ENCODE data around the gene DLL3.

Gene DLL3

DNA sequence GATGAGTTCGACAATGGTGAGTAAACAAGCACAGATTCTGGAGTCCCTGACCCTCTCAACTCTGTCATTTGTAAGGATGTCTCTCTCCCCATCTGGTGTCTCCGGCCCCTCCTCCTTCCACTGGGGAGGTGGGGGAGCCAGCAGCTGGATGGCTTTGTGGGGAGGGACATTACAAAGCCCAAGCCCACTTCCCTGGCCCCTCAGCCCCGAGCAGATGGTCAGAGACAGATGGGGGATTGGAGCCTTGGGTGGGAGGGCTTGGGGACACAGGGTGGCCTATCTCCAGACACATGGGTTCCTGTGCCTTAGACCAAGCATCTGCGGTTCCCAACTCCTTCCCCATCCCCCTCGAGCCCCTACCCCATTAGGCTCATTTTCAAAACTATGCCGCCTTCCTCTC, 15.6 kb upstream of the DLL3 start:
- DNase-seq, result no peak

DNA sequence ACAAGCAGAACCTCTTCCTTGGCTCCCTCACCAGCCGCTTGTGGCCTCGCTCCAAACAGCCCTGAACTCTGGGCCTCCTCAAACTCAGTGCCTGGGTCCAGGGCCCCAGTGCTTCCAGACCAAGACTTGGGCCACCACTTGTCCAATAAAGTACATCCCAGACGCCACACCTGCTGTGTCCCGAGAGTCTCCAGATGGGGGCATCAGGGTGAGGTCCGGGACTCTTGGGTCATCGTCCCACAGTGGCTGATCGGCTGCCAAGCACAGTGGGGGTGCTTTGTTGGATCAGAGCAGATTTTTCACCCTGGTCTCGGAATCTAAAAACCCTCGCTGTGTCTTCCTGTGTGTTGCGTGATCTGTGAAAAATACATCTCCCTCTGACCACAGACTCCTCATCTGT, 9.0 kb upstream of the DLL3 start:
- no peak for DNase-seq

DNA sequence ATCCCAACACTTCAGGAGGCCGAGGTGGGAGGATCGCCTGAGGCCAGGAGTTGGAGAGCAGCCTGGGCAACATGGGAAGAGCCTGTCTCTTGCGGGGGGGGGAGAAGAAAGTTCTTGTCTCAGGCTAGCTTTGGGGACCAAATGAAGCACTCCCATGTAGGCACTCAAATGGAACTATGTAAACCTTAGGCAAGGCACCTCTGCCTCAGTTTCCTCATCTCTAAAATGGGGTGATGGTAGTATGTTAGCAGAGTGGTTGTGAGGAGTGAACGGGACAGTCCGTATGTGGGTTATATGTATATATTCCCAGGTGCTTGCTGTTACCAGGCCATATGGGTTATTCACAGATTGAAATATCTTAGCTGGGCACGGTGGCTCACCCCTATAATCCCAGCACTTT, 6.5 kb upstream of the DLL3 start:
- DNase-seq, result no peak

- no peak for DNase-seq
These were observed 6.0 kb upstream of the DLL3 start for GRCh38 chr19:39492788-39493187.

DNA sequence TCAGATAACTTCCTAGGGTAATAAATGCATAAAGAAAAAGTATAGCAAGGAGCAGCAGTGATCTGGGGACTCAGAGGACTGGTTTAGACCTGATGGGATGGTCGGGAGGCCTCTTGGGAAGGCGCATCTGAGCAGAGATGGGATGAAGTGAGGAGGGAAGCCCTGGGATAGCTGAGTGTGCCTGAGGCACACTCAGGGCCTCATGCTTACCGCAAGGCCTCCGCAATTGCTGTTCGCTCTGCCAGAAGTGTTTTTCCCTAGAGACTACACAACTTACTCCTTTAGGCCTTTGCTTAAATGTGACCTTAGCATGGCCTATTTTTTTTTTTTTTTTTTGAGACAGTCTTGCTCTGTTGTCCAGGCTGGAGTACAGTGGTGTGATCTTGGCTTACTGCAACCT, 4.1 kb upstream of the DLL3 start:
- DNase-seq, result no peak

DNA sequence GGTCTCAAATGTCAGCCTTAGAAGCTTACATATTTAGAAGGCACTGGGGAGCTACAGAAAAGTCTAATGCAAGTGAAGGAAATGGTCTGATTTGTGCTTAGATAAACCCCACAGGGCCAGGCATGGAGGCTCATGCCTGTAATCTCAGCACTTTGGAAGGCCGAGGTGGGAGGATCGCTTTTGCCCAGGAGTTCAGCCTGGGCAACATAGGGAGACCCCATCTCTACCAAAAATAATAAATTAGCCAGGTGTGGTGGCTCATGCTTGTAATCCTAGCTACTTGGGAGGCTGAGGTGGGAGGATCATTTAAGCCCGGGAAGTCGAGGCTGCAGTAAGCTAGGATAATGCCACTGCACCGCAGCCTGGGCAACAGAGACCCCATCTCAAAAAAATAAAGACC, 2.7 kb upstream of the DLL3 start:
- no peak for DNase-seq

DNA sequence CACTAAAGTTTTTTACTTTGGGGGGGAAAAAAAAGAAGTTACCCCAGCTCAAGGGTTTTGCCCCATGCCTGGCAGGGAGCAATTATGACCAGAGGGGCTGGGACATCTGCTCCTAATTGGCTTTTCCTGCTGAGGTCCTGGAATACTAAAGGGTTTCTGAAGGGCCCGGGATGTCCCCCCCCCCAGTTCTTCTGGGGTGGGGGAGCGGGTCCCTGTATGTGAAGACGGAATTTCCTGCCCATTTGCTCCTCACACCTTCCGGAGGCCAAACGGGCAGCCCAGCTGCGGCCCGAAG, 1.1 kb upstream of the DLL3 start:
- no peak for DNase-seq

DNA sequence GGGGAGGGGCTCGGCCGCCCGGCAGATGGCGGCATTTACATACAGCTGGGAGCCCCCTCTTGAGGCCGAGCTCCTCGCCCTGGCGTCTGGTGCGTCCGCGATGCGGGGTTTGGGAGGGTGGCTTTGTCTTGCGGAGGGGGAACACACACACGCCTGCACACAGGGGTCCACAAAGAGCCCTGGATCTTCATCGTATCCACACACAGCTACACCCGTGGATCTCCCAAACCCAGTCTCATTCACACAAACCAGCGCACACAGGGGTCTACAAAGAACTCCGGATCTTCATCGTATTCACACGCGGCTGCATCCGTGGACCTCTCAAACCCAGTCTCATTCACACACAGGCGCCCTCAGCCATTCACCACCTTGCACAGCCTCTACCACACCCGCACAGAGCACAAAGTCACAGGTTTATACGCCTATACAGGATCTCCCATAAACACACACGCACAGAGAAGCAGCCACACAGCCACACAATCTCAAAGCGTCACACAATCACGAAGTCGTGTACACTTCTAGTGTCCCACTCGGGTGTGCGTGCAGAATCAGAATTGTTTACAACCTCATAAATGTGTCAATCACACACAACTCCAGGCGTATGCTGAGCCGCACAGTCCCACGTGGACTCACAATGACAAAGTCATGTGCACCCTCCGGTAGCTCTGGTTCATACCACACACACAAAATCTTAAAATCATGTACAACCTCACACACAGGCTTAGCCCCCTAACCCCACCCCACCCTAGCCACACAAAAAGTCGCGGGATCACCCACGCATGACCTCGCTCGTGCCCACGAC, 550 bp upstream of the DLL3 start:
- peak; percentile 93 for DNase-seq

GRCh38 chr19:39499932-39500331, 1.2 kb downstream of the DLL3 start:
- DNase-seq, result no peak

- DNase-seq, result no peak
These were observed 1.8 kb downstream of the DLL3 start for GRCh38 chr19:39500543-39500942.

DNA sequence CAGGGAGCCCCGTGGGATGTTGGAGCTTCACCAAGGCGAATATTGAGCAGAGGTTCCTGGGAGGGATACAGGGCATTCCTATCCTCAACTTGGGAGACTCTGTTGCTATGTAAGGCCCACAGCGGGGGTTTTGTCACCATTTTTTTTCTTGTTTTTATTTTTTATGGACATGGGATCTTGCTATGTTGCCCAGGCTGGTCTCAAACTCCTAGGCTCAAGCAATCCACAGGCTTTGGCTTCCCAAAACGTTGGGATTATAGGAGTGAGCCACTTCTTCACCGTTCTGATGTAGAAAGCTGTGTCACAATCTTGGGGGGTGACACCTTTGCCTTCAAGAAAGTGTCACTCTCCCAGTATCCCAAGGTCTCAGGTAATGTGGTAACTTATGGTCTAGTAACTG, 2.6 kb downstream of the DLL3 start:
- DNase-seq, result no peak

- peak; percentile 36 for DNase-seq
These were observed 4.1 kb downstream of the DLL3 start for GRCh38 chr19:39502640-39503417.

DNA sequence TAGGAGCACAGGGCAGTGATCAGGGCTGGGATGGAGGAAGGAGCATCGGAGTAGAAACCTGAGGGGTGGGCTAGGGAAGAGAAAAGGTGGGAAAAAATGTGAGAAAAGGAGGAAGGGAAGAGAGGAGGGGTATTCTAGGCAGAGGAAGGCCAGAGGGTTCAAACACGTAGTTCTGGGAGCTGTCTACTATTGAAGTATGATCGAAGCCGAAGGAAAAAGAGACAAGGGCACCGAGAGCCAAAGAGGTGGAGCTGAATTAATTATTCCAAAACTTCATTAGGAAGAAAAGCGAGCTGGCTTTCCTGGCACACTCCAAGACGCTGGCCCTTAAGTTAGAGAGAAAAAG, 7.8 kb downstream of the DLL3 start:
- no peak for DNase-seq

- peak; percentile 89 for DNase-seq
These were observed 8.4 kb downstream of the DLL3 start for GRCh38 chr19:39506944-39507714.

- no peak for DNase-seq
These were observed 9.1 kb downstream of the DLL3 start for GRCh38 chr19:39507715-39508364.

DNA sequence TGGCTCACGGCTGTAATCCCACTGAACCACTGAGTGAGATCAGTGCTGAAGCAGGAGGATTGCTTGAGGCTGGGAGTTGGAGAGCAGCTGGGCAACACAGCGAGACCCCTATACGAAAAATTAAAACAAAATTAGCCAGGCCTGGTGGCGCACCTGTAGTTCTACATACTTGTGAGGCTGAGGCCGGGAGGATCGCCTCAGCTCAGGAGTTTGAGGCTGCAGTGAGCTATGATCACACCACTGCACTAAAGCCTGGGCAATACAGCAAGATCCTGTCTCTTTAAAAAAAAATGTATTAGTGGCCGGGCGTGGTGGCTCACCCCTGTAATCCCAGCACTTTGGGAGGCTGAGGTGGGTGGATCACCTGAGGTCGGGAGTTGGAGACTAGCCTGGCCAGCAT, 9.9 kb downstream of the DLL3 start:
- DNase-seq, result no peak

GRCh38 chr19:39509233-39509632, 10.5 kb downstream of the DLL3 start:
- no peak for DNase-seq

DNA sequence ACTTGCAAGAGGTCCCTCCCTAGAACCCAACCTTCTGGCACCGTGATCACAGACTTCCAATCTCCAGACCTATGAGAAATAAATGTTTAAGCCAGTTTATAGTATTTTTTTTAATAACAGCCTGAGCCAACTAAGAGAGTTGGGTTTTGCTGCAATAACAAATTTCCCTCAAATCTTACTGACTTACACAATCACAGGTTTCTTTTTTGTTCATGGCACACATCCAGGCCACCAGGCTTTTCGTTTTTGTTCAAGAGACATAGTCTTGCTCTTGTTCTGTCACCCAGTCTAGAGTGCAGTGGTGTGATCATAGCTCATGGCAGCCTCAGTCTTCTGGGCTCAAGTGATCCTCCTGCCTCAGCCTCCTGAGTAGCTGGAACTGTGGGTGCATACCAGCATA, 14.2 kb downstream of the DLL3 start:
- no peak for DNase-seq

- no peak for DNase-seq
These were observed 16.2 kb downstream of the DLL3 start, which contains the start of gene SELENOV for GRCh38 chr19:39514840-39515550. SELENOV (plus strand) TSS chr19:39515139; CDS start chr19:39515213, 74 bp downstream.

DNA sequence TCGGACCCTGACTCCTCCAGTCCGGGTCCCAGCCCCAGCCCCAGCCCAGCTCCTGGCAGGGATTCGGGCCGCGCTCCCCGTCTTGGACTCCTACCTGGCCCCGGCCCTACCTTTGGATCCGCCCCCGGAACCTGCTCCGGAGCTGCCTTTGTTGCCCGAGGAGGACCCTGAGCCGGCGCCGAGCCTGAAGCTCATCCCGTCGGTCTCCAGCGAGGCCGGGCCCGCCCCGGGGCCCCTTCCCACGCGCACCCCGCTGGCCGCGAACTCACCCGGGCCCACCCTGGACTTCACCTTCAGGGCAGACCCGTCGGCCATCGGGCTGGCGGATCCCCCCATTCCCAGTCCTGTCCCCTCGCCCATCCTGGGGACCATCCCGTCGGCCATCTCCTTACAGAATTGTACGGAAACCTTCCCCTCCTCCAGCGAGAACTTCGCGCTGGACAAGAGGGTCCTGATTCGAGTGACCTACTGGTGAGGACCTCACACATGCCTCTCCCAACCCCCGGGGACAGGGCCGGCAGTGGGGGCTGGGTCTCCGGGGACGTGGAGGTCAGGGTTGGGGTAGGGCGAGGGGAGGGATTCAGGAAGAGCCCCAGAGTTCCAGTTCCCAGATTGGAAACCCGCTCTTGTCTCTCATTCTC, 16.9 kb downstream of the DLL3 start:
- peak; percentile 36 for DNase-seq

GRCh38 chr19:39516270-39516669, 17.5 kb downstream of the DLL3 start:
- no peak for DNase-seq

DNA sequence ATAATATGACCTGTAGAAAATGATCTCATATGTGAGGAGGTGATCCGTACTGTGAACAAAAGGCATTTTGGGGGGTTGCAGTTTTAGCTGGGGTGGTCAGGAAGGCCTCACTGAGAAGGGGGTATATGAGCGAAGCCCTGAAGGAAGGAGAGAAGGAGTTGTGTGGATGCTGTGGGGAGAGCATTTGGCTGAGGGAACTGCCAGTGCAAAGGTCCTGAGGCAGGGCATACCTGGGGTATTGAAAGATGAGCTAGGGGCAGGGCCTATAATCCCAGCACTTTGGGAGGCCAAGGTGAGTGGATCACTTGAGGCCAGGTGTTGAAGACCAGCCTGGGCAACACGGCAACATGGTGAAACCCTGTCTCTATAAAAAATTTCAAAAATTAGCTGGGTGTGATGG, 18.7 kb downstream of the DLL3 start:
- no peak for DNase-seq

All from NCI-H526 treated with DMSO at 0.1 percent for 48 hours (cell line).